Measurements from ENCODE around the gene PCDH9.

Gene PCDH9

DNA sequence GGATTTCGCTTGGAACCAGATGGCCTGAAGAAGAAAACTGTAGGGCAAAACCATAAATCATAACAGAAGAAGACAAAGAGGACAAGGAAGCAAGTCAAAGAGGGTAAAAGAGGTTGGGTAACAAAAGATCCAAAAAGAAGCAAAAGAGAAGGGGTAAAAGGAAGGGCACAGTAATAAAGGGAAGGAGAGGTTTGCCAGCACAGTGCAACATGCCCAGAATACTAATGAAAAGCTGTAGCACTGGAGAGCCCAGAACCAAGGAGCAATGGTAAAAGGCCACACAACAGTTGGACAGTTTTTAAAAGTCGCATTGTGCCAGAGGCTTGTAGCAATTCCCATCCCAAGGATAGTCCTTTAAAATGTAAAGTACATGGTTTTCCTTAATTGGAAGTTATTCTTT, 506.6 kb downstream of the PCDH9 start:
- TF ChIP-seq, protein P1, sequence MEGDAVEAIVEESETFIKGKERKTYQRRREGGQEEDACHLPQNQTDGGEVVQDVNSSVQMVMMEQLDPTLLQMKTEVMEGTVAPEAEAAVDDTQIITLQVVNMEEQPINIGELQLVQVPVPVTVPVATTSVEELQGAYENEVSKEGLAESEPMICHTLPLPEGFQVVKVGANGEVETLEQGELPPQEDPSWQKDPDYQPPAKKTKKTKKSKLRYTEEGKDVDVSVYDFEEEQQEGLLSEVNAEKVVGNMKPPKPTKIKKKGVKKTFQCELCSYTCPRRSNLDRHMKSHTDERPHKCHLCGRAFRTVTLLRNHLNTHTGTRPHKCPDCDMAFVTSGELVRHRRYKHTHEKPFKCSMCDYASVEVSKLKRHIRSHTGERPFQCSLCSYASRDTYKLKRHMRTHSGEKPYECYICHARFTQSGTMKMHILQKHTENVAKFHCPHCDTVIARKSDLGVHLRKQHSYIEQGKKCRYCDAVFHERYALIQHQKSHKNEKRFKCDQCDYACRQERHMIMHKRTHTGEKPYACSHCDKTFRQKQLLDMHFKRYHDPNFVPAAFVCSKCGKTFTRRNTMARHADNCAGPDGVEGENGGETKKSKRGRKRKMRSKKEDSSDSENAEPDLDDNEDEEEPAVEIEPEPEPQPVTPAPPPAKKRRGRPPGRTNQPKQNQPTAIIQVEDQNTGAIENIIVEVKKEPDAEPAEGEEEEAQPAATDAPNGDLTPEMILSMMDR (IDR thresholded peaks at IDR 0.05; ENCODE audit: low read depth, low read length) = no peak
- no peak overlapping the region for H3K4me3 ChIP-seq (ENCODE audit: low read depth, low read length)

DNA sequence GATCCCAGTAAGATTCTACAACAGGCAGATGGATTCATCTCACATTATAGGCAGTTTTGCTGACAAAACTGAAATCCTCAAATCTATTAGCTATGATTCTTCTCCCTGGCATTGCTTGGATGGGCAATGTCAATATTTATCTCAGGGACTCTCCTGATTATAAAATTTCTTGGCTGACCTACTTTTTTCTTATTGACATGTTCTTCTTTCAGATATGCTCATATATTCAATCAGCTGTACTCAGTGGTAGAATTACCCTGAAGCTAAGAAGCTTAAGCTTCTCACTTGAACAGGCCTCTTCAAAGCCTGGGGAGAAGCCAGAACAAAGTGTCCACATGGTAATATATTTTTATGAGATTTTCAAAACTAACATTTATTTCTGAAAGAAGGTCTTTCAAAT, 513.6 kb downstream of the PCDH9 start:
- H3K4me3 ChIP-seq (ENCODE audit: low read depth, low read length) = no peak overlapping the region
- TF ChIP-seq, protein P1 (IDR thresholded peaks at IDR 0.05; ENCODE audit: low read depth, low read length) = no peak

DNA sequence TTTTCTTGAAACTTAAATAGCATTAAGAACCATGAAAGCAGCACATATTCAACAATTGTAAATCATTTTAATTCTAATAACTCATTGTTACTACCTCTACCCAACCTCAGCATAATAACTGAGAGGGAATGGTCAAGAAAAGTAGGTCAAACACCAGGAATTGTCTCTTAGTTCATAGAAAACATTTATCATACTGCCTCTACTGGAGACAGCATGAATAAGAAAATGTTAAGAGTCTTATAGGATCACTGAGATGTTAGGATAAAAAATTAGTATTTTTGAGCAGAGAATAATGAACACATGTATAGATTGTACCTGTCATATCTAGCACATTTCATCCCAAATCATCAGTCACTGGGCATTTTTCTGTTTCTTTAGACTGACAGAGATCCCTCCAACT, 515.3 kb downstream of the PCDH9 start:
- TF ChIP-seq, protein P1 (IDR thresholded peaks at IDR 0.05; ENCODE audit: low read depth, low read length) = no peak; the same call in 1 of the 2 replicates
- no peak overlapping the region for H3K4me3 ChIP-seq (ENCODE audit: low read depth, low read length)

DNA sequence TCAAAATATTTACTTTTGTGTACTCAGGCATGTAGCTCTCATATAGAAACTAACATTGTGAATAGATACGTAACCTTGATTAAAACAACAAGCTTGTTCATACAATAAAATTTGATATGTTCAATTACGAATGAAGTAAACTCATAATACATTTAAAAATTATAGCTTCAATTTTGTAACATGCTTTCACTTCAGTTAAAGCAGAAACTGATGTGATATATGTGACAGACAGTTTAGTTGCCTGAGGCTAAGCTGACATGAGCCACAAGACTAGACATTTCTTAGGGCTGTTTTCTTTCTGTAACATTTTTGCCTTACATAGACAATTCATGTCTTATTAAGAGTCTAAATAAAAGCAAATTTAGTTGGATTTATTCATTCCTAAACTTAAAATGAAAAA, 526.0 kb downstream of the PCDH9 start:
- TF ChIP-seq, protein P1 (IDR thresholded peaks at IDR 0.05; ENCODE audit: low read depth, low read length) = no peak
- no peak overlapping the region for H3K4me3 ChIP-seq (ENCODE audit: low read depth, low read length)

DNA sequence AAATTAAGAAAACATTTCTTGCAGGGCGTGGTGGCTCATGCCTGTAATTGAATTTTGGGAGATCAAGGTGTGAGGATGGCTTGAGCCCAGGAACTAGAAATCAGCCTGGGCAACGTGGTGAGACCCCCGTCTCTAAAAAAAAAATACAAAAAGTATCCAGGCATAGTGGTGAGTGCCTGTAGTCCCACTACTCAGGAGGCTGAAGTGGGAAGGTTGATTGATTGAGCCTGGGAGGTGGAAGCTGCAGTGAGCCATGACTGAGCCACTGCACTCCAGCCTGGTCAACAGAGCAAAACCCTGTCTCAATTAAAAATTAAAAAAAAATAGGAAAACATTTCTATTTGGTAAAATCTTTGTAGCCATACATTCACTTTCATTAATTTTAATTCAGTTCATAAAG, 526.5 kb downstream of the PCDH9 start:
- TF ChIP-seq, protein P1 (IDR thresholded peaks at IDR 0.05; ENCODE audit: low read depth, low read length) = no peak
- no peak overlapping the region for H3K4me3 ChIP-seq (ENCODE audit: low read depth, low read length)

DNA sequence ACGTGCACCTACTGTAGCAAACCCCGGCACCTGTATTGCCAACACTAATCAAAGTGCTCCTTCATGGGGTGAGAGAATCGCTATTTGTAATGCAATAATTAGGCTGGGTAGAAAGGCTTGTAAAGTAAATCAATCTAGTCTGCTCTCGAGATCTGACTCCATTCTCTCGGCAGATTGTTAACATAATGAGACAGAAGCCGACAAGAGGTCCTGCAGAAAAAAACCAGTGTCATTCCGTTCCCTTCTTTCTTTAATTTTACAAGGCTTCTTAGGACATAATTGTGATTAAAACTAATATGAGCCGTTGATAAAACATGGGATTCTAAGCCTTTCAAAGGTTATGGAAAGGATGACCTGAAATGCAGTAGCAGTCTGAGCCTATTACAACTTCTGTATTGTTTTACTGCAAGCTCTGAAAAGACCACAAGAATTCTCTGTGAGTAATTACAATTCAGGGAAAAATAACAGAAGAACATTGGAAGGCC, 530.0 kb downstream of the PCDH9 start:
- TF ChIP-seq, protein P1 (IDR thresholded peaks at IDR 0.05; ENCODE audit: low read depth, low read length) = no peak
- H3K4me3 ChIP-seq (ENCODE audit: low read depth, low read length) = no peak overlapping the region

DNA sequence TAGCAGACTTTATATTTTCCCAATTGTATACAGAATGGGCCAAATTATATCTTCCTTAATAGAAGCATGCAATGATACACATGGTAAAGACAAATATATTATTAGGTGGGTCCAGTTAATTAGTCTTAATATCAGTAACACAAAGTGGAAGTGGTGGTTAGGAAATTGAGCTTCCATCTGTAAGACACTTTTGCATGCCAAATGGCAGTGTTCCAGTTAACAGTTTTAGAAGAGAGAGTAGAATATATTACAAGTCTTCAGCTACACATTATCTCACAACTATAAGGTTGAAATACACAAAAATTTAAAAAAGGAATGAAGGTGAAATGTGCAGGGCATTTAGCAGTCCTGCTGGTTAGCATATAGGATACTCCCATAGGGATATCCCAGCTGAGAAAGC, 536.5 kb downstream of the PCDH9 start:
- TF ChIP-seq, protein P1 (IDR thresholded peaks at IDR 0.05; ENCODE audit: low read depth, low read length) = no peak
- no peak overlapping the region for H3K4me3 ChIP-seq (ENCODE audit: low read depth, low read length)
